Measurements from ENCODE around the gene ATXN2.
"Not testable (repeated sequence)": the region's sequence is repeated elsewhere in the genome, so short reads cannot be mapped to it uniquely, and the experiment has no call there.

Gene ATXN2

DNA sequence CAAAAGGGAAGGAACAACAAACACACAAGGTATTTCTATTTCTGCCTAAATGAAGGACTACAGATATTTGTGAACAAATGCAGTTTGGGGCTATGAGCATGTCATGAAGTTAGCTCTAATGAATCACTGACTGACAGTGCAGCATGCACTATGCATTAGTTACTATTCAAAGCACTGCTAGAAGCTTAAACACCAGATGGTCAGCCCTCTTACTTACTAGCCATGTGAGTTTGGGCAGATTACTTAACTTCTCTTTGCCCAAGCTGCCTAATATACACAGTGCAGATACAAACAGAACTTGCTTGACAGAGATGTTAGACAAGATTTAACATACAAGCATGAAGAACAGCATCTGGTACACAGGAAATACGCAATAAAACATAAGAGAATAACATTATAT, 96.0 kb downstream of the ATXN2 start:
- DNase-seq (ENCODE audit: low read depth, low spot score): no peak

DNA sequence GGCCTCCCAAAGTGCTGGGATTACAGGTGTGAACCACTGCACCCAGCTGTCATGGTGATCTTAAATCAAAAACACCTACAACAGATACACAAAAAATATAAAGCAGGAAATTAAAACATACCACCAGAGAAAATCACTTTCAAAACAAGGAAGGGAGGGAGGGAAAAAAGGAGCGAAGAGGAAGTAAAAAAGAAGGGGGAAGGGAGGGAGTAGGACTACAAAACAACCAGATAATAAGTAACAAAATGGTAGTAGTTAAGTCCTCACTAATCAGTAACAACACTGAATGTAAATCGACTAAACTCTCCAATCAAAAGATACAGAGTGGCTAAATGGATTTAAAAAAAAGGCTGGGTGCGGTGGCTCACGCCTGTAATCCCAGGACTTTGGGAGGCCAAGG, 104.4 kb downstream of the ATXN2 start:
- no peak for DNase-seq (ENCODE audit: low read depth, low spot score)

DNA sequence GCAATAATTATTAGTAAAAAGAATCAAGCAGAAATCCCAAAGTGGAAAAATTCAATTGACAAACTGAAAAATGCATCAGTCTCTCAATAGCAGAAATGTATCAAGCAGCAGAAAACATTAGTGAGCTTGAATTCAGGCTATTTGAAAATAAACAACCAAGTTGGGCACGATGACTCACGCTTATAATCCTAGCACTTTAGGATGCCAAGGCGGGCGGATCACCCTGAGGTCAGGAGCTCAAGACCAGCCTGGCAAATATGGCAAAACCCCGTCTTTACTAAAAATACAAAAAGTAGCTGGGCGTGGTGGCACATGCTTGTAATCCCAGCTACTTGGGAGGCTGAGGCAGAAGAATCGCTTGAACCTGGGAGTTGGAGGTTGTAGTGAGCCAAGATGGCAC, 106.1 kb downstream of the ATXN2 start:
- DNase-seq (ENCODE audit: low read depth, low spot score): not testable (repeated sequence)

DNA sequence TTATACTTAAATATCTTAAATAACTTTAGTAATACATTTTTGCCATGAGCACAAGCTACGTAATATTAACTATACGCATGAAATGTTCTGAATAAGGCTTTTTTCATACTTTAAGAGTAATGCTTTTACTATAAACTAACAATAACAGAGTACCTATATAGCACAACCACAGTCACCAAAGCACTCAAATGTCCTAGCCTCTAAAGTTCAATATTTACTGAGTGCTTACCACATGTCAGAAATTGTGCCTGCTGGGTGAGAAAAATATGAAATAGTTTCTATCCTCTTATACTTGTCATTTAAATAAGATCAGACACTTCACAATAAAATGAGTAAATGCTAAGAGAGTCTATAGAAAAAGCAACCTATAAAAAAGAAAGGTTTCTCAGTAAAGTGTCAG, 110.3 kb downstream of the ATXN2 start:
- DNase-seq (ENCODE audit: low read depth, low spot score): no peak

DNA sequence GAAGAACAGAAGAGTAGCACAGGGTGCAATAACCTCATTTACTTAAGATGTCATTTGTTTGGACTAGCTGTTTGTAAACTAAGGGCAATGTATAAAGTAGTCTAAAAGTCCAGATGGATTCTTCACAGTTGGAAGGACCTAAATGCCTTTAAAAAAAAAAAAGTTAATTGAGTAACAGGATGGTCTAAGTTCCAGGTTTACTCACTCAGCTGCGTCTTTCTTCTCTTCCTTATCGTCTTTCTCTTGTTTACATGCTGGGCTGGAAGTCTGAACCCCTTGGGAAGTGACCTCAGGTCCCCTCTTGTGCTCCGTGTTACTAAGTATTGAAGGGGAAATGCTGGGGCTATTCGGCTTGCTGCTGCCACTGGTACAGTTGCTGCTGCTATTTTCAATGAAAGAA, 110.8 kb downstream of the ATXN2 start:
- DNase-seq (ENCODE audit: low read depth, low spot score): no peak

DNA sequence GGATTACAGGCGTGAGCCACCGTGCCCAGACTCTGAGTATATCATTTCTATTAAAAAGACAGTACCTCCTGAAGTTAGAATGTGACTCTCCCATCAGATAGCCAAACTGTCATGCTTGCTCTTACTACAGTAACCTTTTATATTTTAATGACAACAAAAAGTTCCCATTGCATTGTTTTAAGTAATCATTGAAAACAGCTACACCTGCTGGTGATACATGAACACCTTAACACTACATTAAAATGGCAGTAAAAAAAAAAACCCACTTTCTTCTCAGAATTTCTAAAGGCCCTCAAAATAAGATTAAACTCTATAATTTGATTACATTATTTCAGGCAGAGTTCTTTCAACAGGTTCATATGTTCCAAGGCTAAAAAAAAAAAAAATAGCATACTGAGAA, 116.7 kb downstream of the ATXN2 start:
- no peak for DNase-seq (ENCODE audit: low read depth, low spot score)

DNA sequence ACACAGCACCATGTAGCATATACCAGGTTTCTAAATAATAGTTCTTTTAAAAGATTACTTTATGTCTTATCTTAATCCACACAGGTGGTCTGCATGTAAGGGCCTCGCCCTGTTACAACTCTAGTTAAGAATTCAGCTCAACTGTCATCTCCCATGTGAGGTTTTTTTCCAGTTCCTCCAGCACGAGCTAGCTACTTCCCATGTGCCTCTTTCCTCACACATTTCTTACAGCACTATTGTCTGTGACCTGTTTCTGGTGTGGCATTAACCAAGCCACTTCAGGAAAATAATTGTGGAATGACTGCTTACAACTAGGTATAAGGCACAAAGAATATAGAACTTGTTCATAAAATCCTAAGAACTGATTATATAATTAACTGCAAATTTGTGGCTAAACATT, 127.9 kb downstream of the ATXN2 start:
- no peak for DNase-seq (ENCODE audit: low read depth, low spot score)

DNA sequence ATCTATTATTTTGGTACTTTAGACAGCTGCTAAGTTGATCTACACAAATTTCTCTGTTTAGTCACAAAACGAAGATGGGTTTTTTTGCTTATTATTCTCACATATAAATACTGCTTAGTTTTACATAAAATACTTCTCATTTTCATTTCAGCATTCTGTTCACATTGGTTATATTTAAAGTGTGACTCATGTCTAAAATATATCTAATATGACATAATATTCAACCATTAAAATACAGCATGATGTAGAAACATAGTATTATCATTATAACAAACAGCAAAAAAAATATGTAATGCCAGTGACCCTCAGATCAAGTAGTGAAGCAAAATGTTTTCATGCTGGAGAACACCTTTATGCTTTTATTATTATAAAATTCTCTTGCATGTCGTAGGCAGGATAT, 129.7 kb downstream of the ATXN2 start:
- DNase-seq (ENCODE audit: low read depth, low spot score): no peak

DNA sequence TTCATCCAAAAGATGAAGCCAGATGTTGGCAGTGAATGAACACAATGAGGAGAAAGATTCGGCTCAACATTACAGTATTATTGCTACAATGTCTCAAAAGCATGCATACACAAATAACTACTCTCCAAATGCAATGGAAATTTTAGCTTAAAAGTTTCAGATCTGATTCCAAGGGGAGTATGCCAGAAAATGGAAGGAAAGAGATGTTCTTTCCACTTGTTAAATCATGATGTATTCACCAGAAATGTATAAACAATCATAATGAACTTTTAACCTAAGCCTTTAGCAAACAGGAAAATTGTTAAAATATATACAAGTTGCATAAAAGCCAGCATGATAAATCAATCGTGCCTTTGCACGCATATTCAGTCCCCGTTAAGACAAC, 131.3 kb downstream of the ATXN2 start:
- no peak for DNase-seq (ENCODE audit: low read depth, low spot score)

DNA sequence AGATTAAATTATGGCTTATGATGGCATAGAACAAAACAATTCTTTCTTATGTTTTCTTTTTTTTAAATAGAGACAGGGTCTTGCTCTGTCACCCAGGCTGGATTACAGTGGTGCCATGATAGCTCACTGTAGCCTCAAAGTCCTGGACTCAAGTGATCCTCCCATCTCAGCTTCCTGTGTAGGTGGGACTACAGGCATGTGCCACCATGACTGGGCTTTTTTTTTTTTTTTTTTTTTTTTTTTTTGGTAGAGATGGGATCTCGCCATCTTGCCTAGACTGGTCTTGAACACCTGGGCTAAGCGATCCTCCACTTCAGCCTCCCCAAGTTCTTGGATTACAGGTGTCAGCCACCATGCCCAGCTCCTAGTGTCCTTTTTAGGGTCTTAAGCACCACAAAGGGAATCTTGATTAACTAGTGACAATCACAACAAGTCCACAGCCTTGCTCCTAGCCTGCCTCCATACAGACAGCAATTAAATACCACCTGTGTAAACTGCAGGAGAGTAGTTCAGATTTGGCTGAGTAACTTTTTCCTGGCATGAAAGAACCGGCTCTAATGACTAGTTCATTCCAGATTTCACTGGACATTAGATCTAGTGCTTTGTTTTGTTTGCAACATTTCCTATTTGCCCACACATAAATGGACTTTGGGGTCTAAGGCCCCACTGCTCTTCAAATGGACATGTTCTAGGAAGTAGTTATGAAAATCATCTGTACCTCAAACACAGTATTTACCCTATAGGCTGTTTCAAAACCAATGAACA, 131.8 kb downstream of the ATXN2 start:
- DNase-seq (ENCODE audit: low read depth, low spot score): no peak

DNA sequence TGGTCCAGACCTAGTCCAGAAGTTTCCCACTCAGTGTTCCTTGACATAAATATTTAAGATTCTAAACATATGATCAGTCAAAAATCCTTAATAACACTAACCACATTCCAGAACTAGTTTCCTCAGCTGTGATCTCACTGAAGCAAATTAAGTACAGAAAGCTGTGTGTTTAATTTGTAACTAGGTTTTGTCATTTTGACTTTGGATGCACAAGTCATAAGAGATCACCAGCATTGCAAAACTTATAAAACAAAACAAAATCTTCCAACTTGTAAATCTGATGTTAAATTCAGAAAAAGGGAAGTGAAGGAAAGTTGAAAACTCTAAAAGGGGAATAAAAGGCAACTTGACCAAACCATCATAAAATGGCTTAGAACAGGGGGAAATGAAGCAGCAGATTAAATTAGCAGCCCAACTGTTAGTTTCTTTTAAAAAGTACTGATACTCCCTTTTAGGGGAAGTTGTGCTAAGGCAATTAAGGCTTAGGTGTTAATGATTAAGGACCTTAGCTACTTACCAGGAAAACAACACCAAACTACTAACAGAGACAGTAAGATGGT, 136.8 kb downstream of the ATXN2 start:
- DNase-seq (ENCODE audit: low read depth, low spot score): no peak

DNA sequence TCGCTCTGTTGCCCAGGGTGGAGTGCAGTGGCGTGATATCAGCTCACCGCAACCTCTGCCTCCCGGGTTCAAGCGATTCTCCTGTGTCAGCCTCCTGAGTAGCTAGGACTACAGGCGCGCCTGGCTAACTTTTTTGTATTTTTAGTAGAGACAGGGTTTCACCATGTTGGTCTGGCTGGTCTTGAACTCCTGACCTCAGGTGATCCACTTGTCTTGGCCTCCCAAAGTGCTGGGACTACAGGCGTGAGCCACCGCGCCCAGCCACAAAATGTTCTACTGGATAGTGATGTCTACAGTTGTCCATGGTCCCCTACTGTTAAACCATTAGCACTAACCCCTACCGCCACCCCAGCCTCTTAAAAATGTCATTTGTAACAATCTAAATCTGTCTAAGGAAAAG, 139.0 kb downstream of the ATXN2 start:
- DNase-seq (ENCODE audit: low read depth, low spot score): not testable (repeated sequence)

DNA sequence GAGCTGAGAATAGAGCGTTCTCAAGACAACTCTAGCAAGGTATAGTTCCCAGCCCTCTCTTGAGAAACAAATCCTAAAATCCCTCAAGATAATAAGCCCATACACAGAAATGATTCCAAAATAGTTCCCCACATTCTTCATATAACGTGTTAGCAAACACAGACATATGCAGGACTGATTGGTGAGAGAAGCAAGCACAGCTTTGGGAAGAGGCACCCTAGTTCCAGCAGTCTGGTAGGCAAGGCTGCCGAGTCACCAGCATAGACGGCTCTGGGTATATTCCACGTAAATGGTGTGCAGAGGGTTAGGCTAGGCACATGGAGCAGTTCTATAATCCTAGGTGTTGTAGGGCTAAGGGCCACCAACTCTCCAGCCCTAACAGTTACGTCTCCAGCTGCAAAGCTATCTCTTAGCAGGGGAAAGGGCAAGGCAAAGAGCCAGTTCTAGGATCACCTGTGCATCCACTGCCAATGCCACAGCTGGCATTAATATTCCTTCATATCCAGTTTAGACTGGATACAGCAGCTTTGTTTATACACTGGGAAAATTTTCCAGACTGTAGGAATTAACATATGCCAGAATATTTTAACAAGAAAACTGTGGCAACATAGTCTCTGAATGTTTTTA, 140.5 kb downstream of the ATXN2 start:
- no peak for DNase-seq (ENCODE audit: low read depth, low spot score)

DNA sequence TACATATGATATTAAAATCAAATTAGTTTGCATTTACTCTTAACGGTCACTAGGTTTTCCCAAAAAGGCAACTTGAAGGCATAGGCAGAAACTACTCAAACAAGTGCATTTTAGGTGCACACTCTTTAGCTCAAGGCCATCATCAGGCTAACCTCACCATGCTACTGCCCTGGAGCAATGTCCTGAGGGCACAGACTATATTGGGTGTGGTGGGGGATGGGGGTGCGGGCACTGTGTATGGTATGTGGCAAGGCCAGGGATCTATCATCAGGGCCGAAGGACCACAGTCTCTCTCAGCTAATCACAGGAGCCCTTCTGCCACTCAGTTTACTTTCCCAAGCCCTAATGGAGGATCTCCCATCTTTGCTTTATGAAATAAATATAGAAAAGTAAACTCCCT, 141.5 kb downstream of the ATXN2 start:
- DNase-seq (ENCODE audit: low read depth, low spot score): no peak

DNA sequence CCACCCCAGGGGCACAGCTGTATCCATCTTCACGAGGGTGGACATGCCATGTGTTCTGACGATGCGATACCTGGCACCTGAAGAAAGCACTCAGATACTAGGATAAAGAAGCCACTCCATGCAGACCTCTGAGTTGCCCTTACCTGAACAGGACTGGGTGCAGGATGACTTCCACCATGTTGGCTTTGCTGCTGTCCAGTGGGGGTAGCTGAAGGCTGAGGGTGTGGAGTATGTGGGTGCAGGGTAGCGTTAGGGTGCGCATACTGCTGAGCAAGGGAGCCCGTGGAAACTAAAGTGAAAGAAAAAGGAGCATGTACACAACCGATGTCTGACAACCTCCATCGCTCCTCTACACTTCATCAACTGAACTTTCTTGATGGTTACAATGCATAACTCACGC, 142.0 kb downstream of the ATXN2 start:
- DNase-seq (ENCODE audit: low read depth, low spot score): no peak

DNA sequence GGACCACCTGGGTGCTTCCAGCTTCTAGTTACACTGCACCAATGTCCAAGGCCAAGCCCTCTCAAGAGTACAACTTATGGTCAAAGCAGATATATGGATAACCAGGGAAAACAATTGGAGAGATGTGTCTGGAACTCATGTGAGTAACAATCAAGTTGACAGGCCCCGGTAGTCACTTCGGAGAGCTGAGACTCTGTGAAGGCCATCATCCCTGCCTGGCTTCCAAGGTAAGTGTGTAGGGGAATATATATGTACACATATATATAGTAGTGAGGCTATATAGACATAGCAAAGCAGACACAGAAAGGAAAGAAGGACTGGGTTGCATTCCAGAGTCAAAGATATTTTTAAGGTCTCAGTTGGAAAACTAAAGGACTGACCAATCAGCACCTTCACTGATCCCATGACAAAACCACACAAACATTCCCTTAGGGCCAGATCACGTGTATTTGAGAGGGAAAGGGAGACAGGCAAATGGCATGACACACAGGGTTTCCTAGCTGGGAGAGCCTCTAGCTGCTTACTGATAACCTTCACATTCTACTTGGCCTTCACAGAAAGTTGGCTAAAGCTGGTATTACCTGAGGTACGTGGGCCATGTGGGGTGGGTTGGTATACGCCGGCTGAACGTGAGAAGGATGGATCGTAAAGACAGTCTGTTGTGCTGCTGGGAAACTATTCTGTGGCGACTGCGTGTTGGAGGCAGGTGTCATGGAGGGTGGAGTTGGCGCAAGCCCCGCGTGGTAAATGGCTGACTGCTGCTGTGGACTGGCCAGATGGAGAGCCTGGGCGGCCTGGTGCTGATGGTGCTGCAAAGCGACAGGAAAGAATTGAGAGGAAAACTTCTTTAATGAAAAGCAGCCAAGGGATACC, 143.4 kb downstream of the ATXN2 start:
- no peak for DNase-seq (ENCODE audit: low read depth, low spot score)

DNA sequence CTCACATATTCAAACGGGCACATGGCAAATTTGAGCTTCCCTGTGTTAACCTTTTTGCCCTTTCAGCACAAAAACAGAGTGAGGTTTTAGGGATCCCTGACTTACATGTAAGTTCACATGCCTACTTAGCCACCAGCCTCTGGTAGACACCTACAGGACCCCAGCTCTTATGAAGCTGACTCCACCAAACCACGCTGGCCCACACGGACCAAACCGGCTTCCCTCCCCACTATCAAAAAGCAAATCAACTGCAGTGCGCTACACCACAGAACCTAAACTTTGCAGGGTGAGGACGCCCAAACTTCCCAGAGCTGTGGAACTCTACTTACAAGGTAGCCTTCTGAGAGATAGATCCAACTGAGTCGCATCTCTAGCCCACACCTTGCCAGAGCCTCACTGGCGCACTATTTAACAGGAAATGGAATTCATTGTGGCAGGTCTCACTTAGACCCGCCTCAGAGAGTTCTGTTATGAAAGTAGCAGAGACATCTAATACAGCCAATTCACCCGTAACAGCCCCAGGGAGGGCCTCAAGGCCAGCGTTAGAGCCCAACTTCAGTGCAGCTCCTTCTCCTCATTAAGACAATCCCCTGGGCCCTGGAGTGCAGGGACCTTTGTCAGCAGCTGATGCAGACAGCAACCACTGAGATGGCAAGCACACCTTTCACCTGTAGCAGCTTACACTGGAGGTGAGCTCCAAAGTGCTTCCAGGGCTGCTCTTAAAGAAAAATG, 144.2 kb downstream of the ATXN2 start:
- DNase-seq (ENCODE audit: low read depth, low spot score): no peak

DNA sequence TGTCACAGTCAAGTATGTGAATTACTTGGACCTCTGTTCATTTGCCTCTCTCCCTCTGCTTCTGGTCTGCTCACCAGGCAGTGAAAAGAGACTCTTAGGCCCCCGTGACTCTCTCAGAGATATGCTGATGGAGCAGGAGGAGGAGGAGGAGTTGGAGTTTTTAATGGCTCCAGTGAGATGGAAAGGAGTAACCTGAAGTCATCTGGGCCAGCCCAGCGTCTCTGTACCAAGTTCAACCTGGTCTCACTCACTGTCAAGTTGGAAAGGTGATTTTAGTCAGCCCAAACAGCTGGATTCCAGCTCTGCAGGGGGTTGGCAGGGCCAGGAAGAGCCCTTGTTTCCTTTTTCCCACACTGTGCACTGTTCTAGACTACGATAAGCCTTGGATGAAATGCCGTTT, 144.8 kb downstream of the ATXN2 start:
- DNase-seq (ENCODE audit: low read depth, low spot score): no peak

DNA sequence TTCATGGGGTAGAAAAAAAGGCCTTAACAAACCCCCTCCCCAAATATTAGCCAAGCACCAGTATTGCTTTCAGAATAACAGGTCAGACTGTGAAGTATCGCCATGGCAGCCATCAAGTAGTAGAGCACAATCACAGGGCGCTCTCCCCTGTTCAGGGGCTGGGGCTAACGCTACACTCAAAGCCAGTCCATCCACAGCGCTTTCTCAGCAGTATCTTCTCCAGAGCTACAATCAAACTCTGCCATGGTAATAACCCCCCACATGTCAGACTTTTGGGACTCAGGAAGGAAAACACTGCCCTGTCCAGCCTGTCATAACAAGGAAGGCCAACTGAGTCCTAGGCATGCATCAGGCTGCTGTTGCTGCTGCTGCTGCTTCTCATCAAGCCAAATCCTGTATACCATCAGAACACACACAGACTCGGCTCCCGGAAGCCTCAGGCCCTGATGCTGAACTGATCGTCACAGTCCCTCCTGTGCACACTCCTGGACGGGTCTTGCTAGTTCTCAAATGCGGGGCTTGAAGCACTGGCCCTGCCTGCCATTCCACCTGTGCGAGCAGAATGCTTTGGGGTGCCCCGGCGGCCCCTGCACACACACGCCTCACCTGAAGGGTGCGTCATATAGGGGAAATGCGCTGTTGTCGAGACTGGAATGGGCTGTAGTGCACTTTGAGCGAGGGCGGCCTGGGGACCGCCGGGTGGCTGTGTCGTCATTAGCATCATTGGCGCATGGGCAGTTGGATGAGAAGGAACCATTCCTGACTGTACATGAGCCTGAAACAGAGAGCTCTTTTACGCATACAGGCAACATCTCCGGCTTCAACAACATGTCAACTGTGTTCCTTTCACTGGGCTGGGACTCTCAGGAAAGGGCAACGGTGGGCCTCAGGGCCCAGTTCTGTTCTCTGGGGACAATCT, 145.8 kb downstream of the ATXN2 start:
- DNase-seq (ENCODE audit: low read depth, low spot score): no peak

DNA sequence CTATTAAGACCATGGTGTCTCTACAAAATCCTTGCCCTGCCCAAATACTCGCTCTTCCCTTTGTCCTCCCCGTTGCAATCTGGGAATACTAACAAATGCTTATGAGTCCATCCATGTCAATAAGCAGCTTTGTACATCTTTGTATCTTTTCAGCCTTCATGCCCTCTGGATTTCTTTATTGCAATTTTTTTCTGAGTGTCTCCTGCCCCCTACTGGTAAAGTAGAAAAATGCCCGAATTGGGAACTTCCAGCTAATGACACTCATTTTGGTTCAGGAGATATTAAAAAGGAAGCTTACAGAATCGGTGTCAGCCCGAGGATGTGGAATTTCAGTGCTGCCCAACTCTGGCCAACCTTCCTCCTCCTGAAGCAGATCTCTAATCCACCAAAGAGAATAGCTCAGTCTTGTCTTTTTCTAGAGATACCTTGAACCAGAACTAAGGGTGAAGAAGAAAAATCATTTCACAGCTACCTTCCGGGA, 147.4 kb downstream of the ATXN2 start:
- DNase-seq (ENCODE audit: low read depth, low spot score): no peak

Measured in iPS DF 19.7 (cell line).